ENCODE measurements around the gene SYTL4.

GRCh38 chrX:100687128-100687527 lies 44.8 kb downstream of the SYTL4 start:
- no peak for TF ChIP-seq POLR2A (IDR thresholded peaks at IDR 0.05)
- no peak for TF ChIP-seq CTCF (IDR thresholded peaks at IDR 0.05)
